Muscle layer of colon (tissue), 2 donors: ENCODE measurements around the gene USP3.

Experiments used
- H3K27ac ChIP-seq: one replicate; pipeline ENCODE4 v1.7.0; 2013; ENCODE audit warnings: low read depth, mild to moderate bottlenecking, low read length, moderate library complexity
- H3K27me3 ChIP-seq, 2 donors: one replicate each; pipeline ENCODE4 v1.7.0; 2013; ENCODE audit warnings: low read length in 2 of 2, mild to moderate bottlenecking in 2 of 2; ENCODE audit not compliant: insufficient read depth in 2 of 2, control insufficient read depth in 1 of 2
- H3K36me3 ChIP-seq: one replicate; pipeline ENCODE4 v1.7.0; 2013; ENCODE audit warnings: mild to moderate bottlenecking, low read length; ENCODE audit not compliant: insufficient read depth
- H3K4me1 ChIP-seq: one replicate; pipeline ENCODE4 v1.7.0; 2013; ENCODE audit warnings: mild to moderate bottlenecking, low read length; ENCODE audit not compliant: insufficient read depth
- H3K4me3 ChIP-seq, 2 donors: one replicate each; pipeline ENCODE4 v1.7.0; 2013; ENCODE audit warnings: low read length in 2 of 2, low read depth in 1 of 2, mild to moderate bottlenecking in 1 of 2, moderate library complexity in 1 of 2
- H3K9ac ChIP-seq: one replicate; pipeline ENCODE4 v1.7.0; 2013; ENCODE audit warnings: low read length
- H3K9me3 ChIP-seq: one replicate; pipeline ENCODE4 v1.7.0; 2013; ENCODE audit warnings: mild to moderate bottlenecking, low read length
- donor health status: abdominal sarcoma.
- donor health status: Adenocarcinoma of cecum.

Gene USP3

DNA sequence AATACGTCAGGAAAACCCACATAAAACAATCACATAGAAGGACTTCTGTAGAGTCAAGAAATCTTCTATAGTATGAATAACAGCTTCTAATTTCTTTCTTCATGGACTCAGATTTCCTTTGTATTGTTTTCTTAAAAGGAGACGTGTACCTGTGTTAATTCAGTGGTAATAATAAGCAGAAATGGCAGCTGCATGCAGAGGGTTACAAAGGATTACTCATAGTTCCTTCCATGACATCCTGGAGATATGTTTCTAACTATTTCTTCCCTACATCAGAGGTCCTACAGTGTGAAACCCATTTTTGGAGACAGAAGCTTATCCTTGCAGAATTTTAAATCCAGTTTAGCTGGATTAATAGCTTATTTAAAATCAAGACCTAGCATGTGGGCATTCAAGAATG lies 128.9 kb downstream of the USP3 start:
- Histone ChIP-seq H3K9me3 (no peaks in the 10 kb centered on the region), H3K4me3 (no peak overlapping the region), H3K27me3 (no peaks in the 10 kb centered on the region), H3K9ac (no peak overlapping the region), H3K4me1 (no peaks in the 10 kb centered on the region), H3K27ac (no peak overlapping the region), H3K36me3 (peaks cover 63% of the 10 kb centered on the region)

- no peaks in the 10 kb centered on the region for H3K27me3 ChIP-seq
- no peaks in the 10 kb centered on the region for H3K4me1 ChIP-seq
- peaks cover 69% of the 10 kb centered on the region for H3K36me3 ChIP-seq
- H3K9me3 ChIP-seq, result no peaks in the 10 kb centered on the region
- no peak overlapping the region for H3K27ac ChIP-seq
- H3K9ac ChIP-seq, result no peak overlapping the region
- no peak overlapping the region for H3K4me3 ChIP-seq
These were observed 129.8 kb downstream of the USP3 start for GRCh38 chr15:63634154-63634553.

GRCh38 chr15:63636518-63637061 lies 132.2 kb downstream of the USP3 start:
- no peak overlapping the region for H3K9ac ChIP-seq
- H3K9me3 ChIP-seq, result no peaks in the 10 kb centered on the region
- H3K27ac ChIP-seq, result no peak overlapping the region
- H3K36me3 ChIP-seq, result peaks cover 79% of the 10 kb centered on the region
- H3K4me3 ChIP-seq, result no peak overlapping the region
- H3K27me3 ChIP-seq, result no peaks in the 10 kb centered on the region
- no peaks in the 10 kb centered on the region for H3K4me1 ChIP-seq

GRCh38 chr15:63638839-63639238 lies 134.4 kb downstream of the USP3 start:
- peaks cover 69% of the 10 kb centered on the region for H3K36me3 ChIP-seq
- no peak overlapping the region for H3K27ac ChIP-seq
- H3K9me3 ChIP-seq, result no peaks in the 10 kb centered on the region

GRCh38 chr15:63640146-63640545 lies 135.8 kb downstream of the USP3 start:
- Histone ChIP-seq H3K4me1 (no peaks in the 10 kb centered on the region), H3K9ac (no peak overlapping the region), H3K36me3 (peaks cover 73% of the 10 kb centered on the region), H3K27me3 (no peaks in the 10 kb centered on the region), H3K4me3 (no peak overlapping the region), H3K9me3 (no peaks in the 10 kb centered on the region), H3K27ac (no peak overlapping the region)

More at GRCh38 chr15:63638839-63639238, 134.4 kb downstream of the USP3 start:
- H3K4me3 ChIP-seq, result no peak overlapping the region
- H3K9ac ChIP-seq, result no peak overlapping the region
- H3K4me1 ChIP-seq, result no peaks in the 10 kb centered on the region
- no peaks in the 10 kb centered on the region for H3K27me3 ChIP-seq
